HG03469 (cell line): Measurements from ENCODE around the gene TRIM71.

Experiments used
- ATAC-seq: cut with Tn5 transposase; IDR thresholded peaks from one replicate; pipeline ENCODE4 v1.9.1; 2021; ENCODE audit warnings: mild to moderate bottlenecking, moderate library complexity, moderate number of reproducible peaks; ENCODE audit not compliant: unreplicated experiment

Gene TRIM71

DNA sequence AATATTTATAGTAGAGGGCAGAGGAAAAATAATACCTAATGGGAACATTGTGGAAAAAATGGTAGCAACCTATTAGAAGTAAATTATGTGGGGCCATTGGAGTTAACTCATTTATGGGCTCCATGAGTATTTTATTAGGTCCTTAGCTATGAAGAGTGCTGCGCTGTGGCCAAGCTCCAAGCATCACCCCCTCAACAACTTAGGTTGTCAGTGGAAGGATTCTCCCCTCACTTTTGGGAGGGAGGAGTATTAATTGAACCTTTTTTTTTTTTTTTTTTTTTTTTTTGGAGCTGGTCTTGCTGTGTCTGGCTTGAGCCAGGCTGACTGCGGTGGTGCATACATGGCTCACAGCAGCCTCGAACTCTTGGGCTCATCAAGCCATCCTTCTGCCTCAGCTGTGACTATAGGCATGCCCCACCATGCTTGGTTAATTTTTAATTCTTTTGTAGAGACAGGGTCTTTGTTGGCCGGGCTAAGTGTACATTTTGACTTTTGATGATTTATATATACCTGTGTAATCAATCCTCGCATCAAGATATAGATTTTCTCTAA, 45.2 kb downstream of the TRIM71 start:
- no peak for ATAC-seq

DNA sequence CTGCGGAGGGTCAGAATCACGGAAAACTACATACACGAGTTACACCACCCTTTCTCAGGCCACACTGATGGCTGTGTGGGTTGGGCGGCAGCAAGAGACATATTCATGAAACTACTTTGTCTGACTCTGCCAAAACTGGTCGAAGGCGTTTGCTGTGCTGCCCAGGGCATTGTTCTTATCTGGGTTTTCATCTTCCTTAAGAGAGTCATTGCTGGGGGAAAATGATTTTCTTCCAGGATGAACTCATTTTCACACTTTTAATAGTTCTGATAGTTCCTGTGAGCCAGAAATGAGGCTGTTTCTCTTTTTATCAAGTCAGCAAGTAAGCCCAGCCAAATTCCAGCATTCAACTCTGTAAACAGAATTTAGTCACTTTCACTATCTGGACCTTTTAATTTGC, 47.6 kb downstream of the TRIM71 start:
- ATAC-seq: no peak

DNA sequence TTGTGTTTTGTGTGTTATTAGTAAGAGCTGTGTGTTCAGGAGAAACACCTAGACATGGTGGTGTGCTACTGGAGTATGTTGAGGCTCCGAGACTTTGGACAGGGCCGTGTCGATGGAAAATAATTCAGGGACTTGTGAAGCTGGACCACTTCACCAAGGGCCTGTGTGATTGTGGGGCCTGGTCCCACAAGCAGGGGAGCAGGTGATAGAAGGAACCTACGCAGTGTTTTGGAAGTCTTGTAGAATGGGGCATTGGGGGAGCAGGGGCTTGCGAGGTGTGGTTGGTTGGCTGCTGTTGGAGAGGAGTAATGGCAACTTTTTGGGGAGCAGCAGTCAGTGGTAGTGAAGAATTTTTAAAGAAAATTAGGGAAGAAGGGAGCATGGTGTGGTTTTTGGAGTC, 48.7 kb downstream of the TRIM71 start:
- ATAC-seq: no peak

DNA sequence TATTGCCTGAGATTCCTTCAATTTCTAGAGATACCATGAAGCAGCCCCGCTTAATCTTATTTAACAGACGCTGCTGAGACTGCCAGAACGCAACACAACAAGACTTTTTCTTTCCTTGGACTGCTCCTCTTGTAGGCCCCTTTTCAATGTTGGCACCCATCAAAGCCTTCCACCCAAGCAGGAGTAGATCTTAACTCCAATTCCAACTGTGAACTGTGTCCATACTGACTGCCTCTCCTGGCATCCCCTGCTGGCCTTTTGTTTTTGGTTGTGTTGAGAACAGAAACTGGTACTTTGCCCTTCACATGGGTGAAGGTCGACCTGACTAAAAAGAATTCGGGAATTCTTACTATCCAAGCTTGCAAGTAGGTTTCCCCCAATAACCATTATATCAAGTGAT, 50.2 kb downstream of the TRIM71 start:
- ATAC-seq: no peak

DNA sequence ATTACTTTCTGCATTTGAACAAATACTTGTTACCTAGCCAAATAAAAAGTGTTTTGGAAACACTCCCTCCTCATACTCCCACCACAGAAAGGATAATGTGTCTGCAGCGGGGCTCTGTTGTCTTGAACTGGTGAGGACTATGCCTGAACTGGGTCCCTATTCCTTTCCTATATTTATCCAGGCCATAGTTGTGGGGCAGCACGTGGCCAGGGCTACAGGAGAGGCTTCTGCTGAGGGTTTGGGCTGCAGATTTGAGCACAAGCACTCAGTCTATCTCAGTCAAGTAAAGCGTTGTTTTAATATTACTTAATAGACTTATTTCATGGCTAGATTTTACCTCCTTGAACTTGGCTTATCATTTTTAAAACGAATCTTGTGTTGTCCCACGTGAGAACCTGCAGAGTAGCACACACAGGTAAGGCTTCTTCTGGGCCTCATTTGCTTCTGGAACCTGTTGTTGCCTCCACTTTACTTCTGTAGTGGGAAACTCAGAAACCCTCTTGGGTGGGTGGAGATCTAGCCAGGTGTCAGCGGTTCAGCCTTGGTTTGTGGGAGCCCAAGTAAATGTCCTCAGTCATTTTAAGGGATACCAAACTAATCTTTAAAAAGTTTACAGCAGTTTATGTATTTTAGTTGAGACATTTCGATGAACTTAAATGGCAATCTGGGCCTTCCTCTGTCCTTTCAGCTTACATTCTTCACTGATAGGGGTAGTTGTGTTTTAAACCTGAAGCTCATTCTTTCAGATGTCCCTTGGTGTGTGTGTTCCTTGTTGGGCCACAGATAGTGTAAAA, 51.1 kb downstream of the TRIM71 start:
- no peak for ATAC-seq

DNA sequence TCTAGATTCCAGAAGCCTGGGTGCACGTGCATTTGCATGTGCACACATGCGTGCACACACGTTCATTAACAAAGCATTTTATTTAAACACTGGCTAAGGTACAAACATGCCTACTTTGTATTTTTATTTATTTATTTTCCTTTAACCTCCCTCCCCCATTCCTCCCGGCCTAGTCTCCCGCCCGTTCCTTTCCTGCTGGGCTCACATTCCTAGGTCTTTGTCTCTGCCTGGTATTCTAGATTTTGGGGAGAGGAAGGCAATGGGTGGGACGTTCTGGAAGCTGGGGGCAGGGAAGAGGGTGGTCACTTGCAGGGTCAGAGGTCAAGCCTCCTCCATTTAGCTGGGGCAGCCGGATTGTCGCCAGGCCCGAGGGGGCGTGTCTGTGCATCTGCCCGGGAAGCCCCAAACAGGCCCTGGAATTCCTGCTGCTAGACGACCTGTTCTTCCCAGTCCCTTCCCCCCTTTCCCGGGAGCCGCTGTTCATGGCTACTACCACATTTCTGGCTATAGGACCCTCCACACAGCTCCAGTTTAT, 51.8 kb downstream of the TRIM71 start:
- ATAC-seq: no peak

DNA sequence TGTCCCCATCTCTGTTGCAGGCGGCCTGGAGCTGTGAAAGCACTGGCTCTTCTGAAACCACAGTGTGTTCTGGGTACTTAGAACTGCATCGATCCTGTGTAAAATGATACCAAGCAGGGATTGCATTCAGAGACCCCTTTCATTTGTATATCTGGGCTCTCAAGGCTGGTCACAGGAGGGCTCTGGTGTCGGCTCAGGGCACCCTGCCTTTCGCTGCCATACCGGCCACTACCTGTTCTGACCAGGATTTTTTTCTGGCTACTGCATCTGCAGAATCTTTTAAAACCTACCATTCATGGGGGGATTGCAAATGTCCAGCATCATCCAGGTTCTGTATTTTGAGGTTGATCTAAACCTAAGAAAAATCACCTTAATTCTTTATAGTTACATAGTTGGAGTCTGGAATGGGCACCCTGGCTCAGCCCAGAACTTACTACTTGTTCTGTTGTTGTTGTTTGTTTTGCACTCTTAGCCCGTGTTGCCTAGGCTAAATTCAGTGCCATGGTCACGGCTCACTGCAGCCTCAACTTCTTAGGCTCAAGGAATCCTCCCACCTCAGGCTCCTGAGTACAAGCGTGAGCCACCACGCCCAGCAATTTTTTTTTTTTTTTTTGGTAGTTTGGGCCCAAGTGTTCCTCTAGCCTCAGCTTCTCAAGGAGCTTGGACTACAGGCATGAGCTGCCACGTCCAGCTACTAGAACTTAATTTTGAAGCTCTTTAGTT, 52.7 kb downstream of the TRIM71 start:
- no peak for ATAC-seq

DNA sequence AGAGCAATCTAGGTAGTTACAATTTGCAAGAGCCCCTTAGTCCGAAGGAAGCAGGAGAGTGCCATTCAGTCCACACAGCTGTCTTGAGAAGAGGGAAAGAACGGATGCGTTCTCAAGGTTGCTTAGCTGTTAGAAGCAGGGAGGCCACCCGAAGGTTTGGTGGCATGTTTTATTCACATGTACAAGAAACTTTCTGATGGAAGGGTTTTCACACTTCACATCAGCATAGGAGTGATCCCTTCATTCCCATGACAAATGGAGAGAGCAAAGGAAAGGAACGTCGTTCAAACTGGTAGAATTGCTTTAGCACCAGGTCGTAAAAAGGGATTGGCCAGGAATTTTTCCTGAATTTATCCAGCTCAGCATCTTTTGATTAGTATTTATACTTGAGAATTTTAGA, 53.5 kb downstream of the TRIM71 start:
- no peak for ATAC-seq

DNA sequence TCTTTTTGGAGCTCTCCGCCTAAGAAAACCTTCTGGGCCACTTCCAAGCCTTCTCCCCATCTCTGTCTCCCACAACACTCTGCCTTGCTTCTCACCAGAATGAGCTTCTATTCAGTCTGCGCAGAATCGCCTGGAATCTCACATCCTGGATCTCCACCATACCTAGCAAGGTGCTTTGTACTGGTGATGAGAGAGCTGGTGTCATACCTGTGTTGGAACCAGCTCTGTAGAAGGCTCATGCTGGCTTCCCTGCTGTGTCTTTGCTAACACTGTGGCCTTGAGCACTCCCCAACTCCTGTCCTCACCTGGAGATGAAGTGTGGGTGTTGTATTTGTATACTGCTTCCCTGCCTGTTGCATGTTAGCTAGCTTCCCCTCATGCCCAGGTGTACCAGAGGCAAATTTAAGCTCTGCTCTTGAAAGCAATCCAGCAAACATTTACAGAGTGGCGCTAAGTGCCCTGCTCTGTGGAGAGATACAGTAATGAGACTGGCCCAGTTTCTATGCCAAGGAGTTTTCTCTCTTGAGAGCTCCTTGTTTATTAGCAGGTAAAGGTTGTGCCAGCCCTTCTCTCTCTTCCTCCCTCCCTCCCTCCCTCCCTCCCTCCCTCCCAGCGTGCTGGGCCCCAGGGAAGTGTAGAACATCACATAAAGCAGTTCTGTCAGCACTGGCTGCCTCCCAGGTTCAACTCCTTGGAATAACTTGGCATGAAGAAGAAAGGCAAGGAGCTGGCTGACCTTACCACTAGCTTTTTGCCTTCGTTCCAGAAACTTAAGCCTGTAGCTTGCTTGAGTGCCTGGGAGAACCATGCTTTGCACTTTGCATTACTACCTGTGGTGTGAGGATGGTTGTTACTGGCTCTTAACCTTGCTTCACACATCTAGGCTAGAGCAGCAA, 54.9 kb downstream of the TRIM71 start:
- ATAC-seq: no peak

DNA sequence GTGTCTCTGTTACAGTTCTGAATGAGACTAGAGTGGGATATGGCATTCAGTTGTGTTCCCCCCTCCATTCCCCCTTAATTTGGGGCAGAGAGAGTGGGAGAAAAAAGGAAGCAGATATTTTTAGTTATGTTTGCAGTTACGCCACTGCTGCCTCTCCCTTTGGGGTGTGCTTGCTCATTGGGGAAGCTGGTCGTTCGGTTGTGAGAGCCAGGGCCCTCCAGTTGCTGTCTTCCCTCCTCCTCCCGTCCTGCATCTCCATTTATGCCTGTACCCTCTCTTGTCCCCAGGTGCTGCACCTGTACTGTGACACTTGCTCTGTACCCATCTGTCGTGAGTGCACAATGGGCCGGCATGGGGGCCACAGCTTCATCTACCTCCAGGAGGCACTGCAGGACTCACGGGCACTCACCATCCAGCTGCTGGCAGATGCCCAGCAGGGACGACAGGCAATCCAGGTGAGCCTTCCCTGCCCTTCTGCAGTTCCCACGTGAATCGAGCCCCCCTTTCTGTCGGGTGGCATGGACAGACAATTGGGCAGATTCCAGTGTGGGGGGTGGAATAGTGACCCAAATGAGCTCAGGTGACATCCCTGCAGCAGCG, 55.8 kb downstream of the TRIM71 start:
- no peak for ATAC-seq

DNA sequence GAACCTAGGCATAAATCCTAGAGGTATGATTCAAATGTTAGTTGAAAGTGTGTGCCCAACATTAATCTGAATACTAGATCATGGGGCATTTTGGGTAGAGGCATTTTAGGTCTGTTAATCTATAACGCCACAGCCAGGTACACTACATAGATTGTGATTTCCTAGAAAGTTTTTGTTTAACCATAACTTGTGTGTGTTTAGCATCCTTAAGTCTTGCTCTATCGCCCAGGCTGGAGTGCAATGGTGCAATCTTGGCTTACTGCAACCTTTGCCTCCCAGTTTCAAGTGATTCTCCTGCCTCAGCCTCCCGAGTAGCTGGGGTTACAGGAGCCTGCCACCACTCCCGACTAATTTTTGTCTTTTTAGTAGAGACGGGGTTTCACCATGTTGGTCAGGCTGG, 59.1 kb downstream of the TRIM71 start:
- ATAC-seq: no peak

DNA sequence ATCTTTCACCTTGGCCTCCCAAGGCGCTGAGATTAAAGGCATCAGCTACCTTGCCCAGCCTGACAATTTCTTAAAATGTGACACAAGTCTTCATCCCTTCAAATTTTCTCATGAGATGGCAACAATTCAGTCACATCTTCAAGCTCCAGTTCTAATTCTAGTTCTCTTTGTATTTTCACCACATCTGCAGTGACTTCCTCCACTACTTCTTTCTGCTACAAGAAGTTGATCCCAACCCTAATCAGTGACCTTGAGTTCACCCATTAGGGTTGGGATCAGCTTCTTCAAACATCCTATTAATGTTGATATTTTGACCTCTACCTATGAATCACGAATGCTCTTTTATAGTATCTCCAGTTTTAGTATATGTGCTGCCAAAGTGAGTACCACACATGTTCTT, 59.8 kb downstream of the TRIM71 start:
- ATAC-seq: no peak

DNA sequence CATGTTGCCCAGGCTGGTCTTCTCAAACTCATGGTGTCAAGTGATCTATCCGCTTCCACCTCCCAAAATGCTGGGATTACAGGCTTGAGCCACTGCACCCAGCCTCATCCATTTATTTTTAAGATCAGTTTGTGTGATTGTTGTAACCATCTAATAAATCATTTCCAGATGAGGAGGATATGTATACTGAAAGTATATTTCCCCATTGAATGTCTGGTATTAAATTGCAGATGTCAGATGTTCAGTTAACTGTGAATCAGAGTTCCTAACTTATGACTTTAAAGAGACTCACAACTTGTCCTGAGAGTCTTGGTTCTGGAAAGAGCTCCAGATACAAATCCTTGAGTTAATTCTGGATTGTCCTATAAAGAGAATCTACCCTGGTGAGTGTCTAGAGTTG, 62.4 kb downstream of the TRIM71 start:
- ATAC-seq: no peak

DNA sequence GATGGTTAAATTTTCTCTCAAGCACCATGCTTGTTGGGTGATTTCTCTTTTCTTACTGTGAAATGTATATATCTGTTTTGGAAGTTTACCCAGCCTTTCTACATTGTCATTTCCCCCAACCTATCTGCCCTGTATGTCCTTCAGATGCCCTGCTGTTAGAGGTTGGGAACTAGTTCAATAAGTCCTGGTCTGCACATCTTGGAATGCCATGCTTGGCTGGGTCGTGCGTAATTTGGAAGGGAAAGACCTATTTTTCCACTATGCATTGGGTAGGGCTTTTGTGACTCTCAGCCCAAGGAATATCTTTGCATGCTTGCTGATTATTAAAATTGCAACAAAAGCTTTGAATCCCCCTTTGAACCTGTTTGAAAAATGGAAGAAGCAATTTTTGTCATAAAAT, 63.8 kb downstream of the TRIM71 start:
- no peak for ATAC-seq

DNA sequence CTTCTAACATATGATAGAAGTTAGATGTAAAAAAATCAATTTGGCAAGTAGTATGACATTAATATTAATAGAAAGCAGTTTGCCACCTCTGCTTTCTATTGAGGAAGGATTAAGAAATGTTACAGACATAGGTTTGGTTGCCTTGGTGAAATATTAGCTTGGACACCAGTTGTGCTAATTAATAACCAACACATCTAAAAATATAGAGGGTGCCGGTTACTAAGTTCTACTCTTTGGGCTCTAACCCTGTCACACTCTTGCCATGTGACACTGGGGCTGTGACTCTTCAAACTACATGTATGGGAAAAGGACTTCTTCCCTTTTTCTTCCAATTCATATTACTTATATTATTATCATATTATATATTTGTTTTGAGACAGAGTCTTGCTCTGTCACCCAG, 64.4 kb downstream of the TRIM71 start:
- ATAC-seq: no peak

DNA sequence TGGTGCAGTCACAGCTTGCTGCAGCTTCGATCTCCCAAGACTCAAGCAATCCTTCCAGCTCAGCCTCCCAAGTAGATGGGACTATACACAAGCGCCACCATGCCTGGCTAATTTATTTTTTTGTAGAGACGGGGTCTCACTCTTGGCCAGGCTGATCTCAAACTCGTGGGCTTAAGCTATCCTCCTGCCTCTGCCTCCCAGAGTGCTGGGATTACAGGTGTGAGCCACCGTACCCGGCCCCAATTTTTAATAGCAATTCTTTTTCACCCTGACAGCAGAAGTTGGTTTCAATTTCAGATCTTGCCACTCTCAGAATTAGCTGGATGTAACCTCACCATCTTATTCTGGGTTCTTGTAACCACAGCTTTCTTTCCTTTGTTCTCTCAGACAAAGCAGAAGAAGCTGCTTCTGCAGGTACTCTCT, 64.8 kb downstream of the TRIM71 start:
- ATAC-seq: peak; percentile 86

DNA sequence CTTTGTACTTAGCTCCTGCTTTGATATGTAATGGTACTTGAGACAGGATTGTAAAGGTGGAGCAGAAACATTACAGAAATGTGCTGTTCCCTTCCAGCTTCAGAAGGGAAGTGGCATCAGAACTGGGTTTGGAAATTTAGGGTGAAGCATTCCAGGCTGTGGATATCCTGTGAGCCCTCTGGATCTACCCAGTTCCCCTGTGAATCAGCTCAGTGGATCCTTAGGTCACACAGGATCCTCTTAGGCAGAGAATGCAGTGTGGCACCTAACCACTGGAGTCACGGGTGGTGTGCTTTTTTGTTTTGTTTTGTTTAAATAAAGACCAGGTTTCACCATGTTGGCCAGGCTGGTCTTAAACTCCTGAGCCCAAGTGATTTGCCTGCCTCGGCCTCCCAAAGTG, 66.0 kb downstream of the TRIM71 start:
- ATAC-seq: no peak

DNA sequence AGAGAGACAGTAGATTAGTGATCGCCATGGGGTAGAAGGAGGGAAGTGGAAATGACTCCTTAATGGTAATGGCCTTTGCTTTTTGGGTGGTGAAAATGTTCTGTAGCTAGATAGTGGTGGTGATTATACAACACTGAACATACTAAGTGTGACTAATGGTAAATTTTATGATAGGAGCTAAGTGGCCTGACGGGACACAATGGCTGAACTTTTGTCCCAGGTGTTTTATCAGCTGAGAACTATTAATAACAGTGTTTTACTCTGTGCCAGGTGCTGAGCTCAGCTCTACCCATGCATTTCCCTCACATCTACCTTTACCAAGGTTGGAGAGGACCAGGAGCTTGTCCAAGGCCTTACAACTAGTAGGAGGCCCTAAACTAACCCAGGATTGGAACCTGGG, 66.8 kb downstream of the TRIM71 start:
- no peak for ATAC-seq

DNA sequence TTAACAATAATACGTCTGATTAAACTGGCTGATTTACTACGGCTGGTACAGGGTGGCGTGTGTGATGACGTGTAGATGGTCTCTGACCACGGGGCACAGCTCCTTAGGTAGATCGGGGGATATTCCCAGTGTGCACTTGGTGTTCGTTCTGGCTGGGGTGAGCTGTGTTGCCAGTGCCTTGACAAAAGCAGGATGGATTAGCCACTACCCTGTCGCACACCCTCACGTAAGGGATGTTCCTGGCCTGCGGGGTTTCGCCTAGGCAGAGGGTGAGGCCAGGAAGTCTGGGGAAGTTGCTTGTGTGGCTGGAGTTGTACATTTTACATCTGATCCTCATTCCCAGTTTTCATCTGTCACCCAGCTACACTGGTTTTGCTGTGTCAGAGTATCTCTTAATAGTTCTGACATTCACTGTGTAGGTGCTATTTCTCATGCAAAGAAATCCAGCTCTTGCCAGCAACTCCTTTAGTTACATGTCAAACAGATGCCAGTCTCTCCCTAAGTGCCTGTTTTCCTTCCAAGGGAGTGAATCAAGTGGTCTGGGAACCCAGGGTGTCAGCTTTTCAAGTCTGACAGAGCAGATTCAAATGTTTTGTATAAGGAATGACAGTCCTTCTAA, 67.6 kb downstream of the TRIM71 start:
- no peak for ATAC-seq

DNA sequence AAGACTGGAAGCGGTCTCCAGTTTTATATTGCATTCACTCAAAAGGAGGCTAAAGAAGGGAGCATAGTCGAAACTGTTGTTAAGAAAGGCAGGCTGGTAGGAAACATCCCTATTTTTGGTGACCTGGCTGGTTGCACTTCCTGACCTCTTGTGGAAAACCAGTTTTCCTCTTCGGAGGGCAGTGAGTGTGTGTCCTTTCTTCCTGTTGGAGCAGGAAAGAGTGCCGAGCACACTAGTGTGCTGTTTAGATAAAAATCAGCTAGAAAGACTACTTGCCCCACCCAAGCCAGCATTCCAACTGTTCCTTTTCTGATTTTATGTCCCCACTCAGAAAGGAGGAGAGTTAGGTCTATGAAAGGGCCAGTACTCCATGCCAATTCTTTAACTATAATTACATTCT, 68.5 kb downstream of the TRIM71 start:
- ATAC-seq: no peak
